GM12878 (cell line): ENCODE results near the gene RELL2. TPM values are rescaled to one million over a fixed set of nuclear protein-coding genes. Genes with fewer than 3 reads are reported as not detected.

Source experiments
- ATAC-seq: fragments of 200-7000 bp; cut with Tn5 transposase; 3 replicates; pipeline ENCODE4 v1.9.1; 2020; ENCODE audit warnings: mild to moderate bottlenecking, moderate library complexity
- BruUV-seq: library from RNA; stranded (reverse); fragments of 400-500 nt; replicated peaks from 2 replicates; lab custom pipeline; 2021; lab: Mats Ljungman, UMichigan
- CTCF ChIA-PET: fragments of 300-600 bp; sonication (Branson Sonifier 250); formaldehyde crosslinking; extraction: SDS; loops from one replicate; lab custom pipeline; 2021; ENCODE audit warnings: inconsistent platforms; lab: Yijun Ruan, JAX
- POLR2A ChIA-PET: fragments of 350-600 bp; formaldehyde crosslinking; extraction: SDS; loops from one replicate; lab custom pipeline; 2021; ENCODE audit warnings: inconsistent platforms; lab: Charles Lee
- RAD21 ChIA-PET: fragments of 300-600 bp; sonication (Branson Sonifier 250); formaldehyde crosslinking; loops from one replicate; lab custom pipeline; 2023; ENCODE audit warnings: antibody characterized with exemption; ENCODE audit not compliant: unreplicated experiment; lab: Charles Lee
- SMC1A ChIA-PET: fragments of 300-600 bp; sonication (Branson Sonifier 250); formaldehyde crosslinking; loops from one replicate; lab custom pipeline; 2023; ENCODE audit not compliant: unreplicated experiment, uncharacterized antibody; lab: Charles Lee
- DNase-seq: peaks from one replicate; pipeline ENCODE4 v3.0.0-alpha.2; 2011; ENCODE audit warnings: low read depth, low spot score
- FAIRE-seq: peaks from 3 replicates; lab custom pipeline; 2011; peaks lifted over from hg19 to GRCh38; lab: Jason Lieb, UNC
- H2AFZ ChIP-seq: 2 replicates; pipeline ENCODE4 v1.6.0; 2011; ENCODE audit warnings: low read depth, low read length, control low read depth; ENCODE audit not compliant: control insufficient read depth
- H3K27ac ChIP-seq: 2 replicates; pipeline ENCODE4 v1.5.1; 2011; ENCODE audit warnings: control low read depth; ENCODE audit not compliant: control insufficient read depth, insufficient read depth
- H3K27me3 ChIP-seq, 2 experiments: replicated peaks in 1 of 2; 2 replicates each; pipeline versions ENCODE4 v1.6.0 to v1.6.1; 2011; ENCODE audit warnings: low read length in 1 of 2; ENCODE audit not compliant: control insufficient read depth in 2 of 2, insufficient read depth in 2 of 2
- H3K36me3 ChIP-seq, 2 experiments: 2 replicates each; pipeline ENCODE4 v1.5.1; 2011; ENCODE audit warnings: low read length in 1 of 2; ENCODE audit not compliant: control insufficient read depth in 2 of 2, insufficient read depth in 2 of 2
- H3K4me1 ChIP-seq: 2 replicates; pipeline ENCODE4 v1.6.1; 2011; ENCODE audit warnings: mild to moderate bottlenecking, low read length, moderate library complexity, mixed read lengths; ENCODE audit not compliant: control insufficient read depth, insufficient read depth
- H3K4me2 ChIP-seq: 2 replicates; pipeline ENCODE4 v1.6.0; 2011; ENCODE audit warnings: control low read depth; ENCODE audit not compliant: control insufficient read depth, insufficient read depth
- H3K4me3 ChIP-seq: fragments of 200-600 bp; sonication (generic); 2 replicates; pipeline ENCODE4 v1.5.1; 2016
- H3K79me2 ChIP-seq: 2 replicates; pipeline ENCODE4 v1.6.0; 2011; ENCODE audit warnings: low read length; ENCODE audit not compliant: control insufficient read depth, insufficient read depth
- H3K9ac ChIP-seq: 2 replicates; pipeline ENCODE4 v1.8.0; 2011; ENCODE audit warnings: low read length, control low read depth, mixed read lengths; ENCODE audit not compliant: control insufficient read depth, insufficient read depth
- H3K9me3 ChIP-seq: replicated peaks from 3 replicates; pipeline ENCODE4 v1.5.1; 2011; ENCODE audit warnings: mild to moderate bottlenecking, low read length; ENCODE audit not compliant: control insufficient read depth, insufficient read depth
- H4K20me1 ChIP-seq: 2 replicates; pipeline ENCODE4 v1.6.0; 2011; ENCODE audit not compliant: control insufficient read depth, insufficient read depth
- FOXM1 ChIP-seq: IDR thresholded peaks from 2 replicates; pipeline ENCODE4 v1.6.1; 2012; ENCODE audit warnings: low read depth, mild to moderate bottlenecking, inconsistent platforms, low read length, moderate library complexity
- MYB ChIP-seq: fragments of 150-350 bp; IDR thresholded peaks from 2 replicates; pipeline ENCODE4 v1.6.1; 2014; ENCODE audit warnings: mild to moderate bottlenecking, low read depth, low read length, borderline replicate concordance
- PKNOX1 ChIP-seq: fragments of 450-650 bp; IDR thresholded peaks from 2 replicates; pipeline ENCODE4 v1.6.1; 2016; ENCODE audit warnings: mild to moderate bottlenecking
- POLR2A ChIP-seq: IDR thresholded peaks from 2 replicates; pipeline ENCODE4 v1.6.1; 2011; ENCODE audit warnings: low read depth, mild to moderate bottlenecking, low read length
- POU2F2 ChIP-seq: IDR thresholded peaks from 3 replicates; pipeline ENCODE4 v1.6.1; 2011; ENCODE audit warnings: low read depth, mild to moderate bottlenecking, low read length, borderline replicate concordance
- RB1 ChIP-seq: fragments of 450-650 bp; formaldehyde crosslinking; IDR thresholded peaks from 2 replicates; pipeline ENCODE4 v1.6.1; 2017; ENCODE audit warnings: mild to moderate bottlenecking, borderline replicate concordance
- SMAD5 ChIP-seq: IDR thresholded peaks from 2 replicates; pipeline ENCODE4 v1.6.1; 2016; ENCODE audit warnings: antibody characterized with exemption, low read depth
- WRNIP1 ChIP-seq: IDR thresholded peaks from 2 replicates; pipeline ENCODE4 v1.6.1; 2011; ENCODE audit warnings: low read depth, low read length, improper control_type of control experiment, borderline replicate concordance
- YBX1 ChIP-seq: fragments of 450-650 bp; IDR thresholded peaks from 2 replicates; pipeline ENCODE4 v1.6.1; 2016; ENCODE audit warnings: antibody characterized with exemption
- WGBS: methylation state at CpG from one replicate; pipeline ENCODE4 v1.1.6; 2016; ENCODE audit warnings: low lambda C conversion rate; ENCODE audit not compliant: insufficient replicate concordance, insufficient coverage; ENCODE audit errors: missing lambda C conversion rate; 5-methylcytosine and 5-hydroxymethylcytosine counted together
- in situ Hi-C: fragments of 300-500 bp; cut with MboI; formaldehyde crosslinking; loops from 9 replicates; pipeline ENCODE4 v1.14.3; 2018; ENCODE audit warnings: mixed read lengths
- intact Hi-C: fragments of 100-400 bp; cut with micrococcal nuclease; formaldehyde crosslinking; loops from one replicate; pipeline ENCODE4 v1.14.2; 2022; ENCODE audit not compliant: unreplicated experiment
- polyA plus RNA-seq, 11 experiments: library from polyadenylated mRNA; depleted of rRNA in 4 of 11; unstranded in 6 of 11; stranded (reverse) in 5 of 11; fragments of >200 nt; fragmentation: Nextera tagmentation in 4 of 11; fragmentation: Illumina TruSeq in 1 of 11; extraction: Ambion mirVana in 4 of 11; extraction: Trizol in 1 of 11; gene quantifications; 1 replicate in 1 of 11; 2 replicates in 10 of 11; pipeline versions ENCODE4 v1.2.1 to v1.2.3, GENCODE V29; 2011 to 2016; ENCODE audit warnings: inconsistent platforms in 2 of 11, missing spikeins in 2 of 11, low read depth in 1 of 11
- total RNA-seq, 4 experiments: library from RNA; depleted of rRNA in 3 of 4; stranded (reverse); fragments of >200 nt in 3 of 4; fragmentation: Illumina TruSeq in 1 of 4; extraction: Trizol in 1 of 4; gene quantifications; 2 replicates each; pipeline versions ENCODE4 v1.2.1 to v1.2.3, GENCODE V29; 2013 to 2021
- TF ChIP-seq, protein P1 (sequence below): fragments of 450-650 bp; IDR thresholded peaks from 2 replicates; pipeline ENCODE4 v1.6.1; 2017; ENCODE audit warnings: antibody characterized with exemption, mild to moderate bottlenecking, moderate library complexity
- TF ChIP-seq, protein P2 (sequence below): fragments of 450-650 bp; IDR thresholded peaks from 2 replicates; pipeline ENCODE4 v1.6.1; 2017; ENCODE audit warnings: mild to moderate bottlenecking, low read depth, inconsistent platforms; ENCODE audit not compliant: poor library complexity, severe bottlenecking
- TF ChIP-seq, protein P3 (sequence below): fragments of 450-650 bp; formaldehyde crosslinking; IDR thresholded peaks from 2 replicates; pipeline ENCODE4 v1.5.0; 2022; ENCODE audit warnings: mild to moderate bottlenecking, missing genetic modification characterization

RELL2 gene
- total and polyA plus RNA-seq, 10 of the 15 experiments (the other 5 are each of a cell fraction or from before 2014, with no cell fraction given) = 0.23 to 21.4 (median 7.1) TPM

GRCh38 chr5:141672841-141673813, 36.3 kb downstream of the RELL2 start (continued):
- TF ChIP-seq, protein P1, sequence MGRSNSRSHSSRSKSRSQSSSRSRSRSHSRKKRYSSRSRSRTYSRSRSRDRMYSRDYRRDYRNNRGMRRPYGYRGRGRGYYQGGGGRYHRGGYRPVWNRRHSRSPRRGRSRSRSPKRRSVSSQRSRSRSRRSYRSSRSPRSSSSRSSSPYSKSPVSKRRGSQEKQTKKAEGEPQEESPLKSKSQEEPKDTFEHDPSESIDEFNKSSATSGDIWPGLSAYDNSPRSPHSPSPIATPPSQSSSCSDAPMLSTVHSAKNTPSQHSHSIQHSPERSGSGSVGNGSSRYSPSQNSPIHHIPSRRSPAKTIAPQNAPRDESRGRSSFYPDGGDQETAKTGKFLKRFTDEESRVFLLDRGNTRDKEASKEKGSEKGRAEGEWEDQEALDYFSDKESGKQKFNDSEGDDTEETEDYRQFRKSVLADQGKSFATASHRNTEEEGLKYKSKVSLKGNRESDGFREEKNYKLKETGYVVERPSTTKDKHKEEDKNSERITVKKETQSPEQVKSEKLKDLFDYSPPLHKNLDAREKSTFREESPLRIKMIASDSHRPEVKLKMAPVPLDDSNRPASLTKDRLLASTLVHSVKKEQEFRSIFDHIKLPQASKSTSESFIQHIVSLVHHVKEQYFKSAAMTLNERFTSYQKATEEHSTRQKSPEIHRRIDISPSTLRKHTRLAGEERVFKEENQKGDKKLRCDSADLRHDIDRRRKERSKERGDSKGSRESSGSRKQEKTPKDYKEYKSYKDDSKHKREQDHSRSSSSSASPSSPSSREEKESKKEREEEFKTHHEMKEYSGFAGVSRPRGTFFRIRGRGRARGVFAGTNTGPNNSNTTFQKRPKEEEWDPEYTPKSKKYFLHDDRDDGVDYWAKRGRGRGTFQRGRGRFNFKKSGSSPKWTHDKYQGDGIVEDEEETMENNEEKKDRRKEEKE = no peak
- no peak for TF ChIP-seq FOXM1

- Histone ChIP-seq H3K4me2 (no peak overlapping the region), H3K27ac (no peak overlapping the region), H3K4me1 (no peaks in the 10 kb centered on the region), H3K27me3 (no peaks in the 10 kb centered on the region; a peak in 2 of 4 replicates), H3K79me2 (no peaks in the 10 kb centered on the region), H3K4me3 (no peak overlapping the region), H4K20me1 (no peaks in the 10 kb centered on the region), H3K36me3 (no peaks in the 10 kb centered on the region), H3K9ac (no peak overlapping the region), H2AFZ (no peak overlapping the region), H3K9me3 (no peaks in the 10 kb centered on the region)
- DNase-seq = no peak
- RAD21 ChIA-PET = no interaction called here
- POLR2A ChIA-PET = no interaction called here
- FAIRE-seq = no peak
- no peak for ATAC-seq
- intact Hi-C loops (no loop called here), in situ Hi-C loops (loop anchor here (10.0 kb wide), 1 partner anchor 460 kb away; no protein-coding TSS in a partner anchor)
- SMC1A ChIA-PET = no interaction called here
- CTCF ChIA-PET = no interaction called here
- WGBS = 32% methylated on average over 5 of the region's 5 CpGs
- no TSS peak for BruUV-seq
- TF ChIP-seq SMAD5 = no peak
- TF ChIP-seq PKNOX1 = no peak
- TF ChIP-seq RB1 = no peak
- TF ChIP-seq POLR2A = no peak
- TF ChIP-seq YBX1 = no peak
- TF ChIP-seq MYB = no peak
- TF ChIP-seq POU2F2 = no peak
- TF ChIP-seq, protein P2, sequence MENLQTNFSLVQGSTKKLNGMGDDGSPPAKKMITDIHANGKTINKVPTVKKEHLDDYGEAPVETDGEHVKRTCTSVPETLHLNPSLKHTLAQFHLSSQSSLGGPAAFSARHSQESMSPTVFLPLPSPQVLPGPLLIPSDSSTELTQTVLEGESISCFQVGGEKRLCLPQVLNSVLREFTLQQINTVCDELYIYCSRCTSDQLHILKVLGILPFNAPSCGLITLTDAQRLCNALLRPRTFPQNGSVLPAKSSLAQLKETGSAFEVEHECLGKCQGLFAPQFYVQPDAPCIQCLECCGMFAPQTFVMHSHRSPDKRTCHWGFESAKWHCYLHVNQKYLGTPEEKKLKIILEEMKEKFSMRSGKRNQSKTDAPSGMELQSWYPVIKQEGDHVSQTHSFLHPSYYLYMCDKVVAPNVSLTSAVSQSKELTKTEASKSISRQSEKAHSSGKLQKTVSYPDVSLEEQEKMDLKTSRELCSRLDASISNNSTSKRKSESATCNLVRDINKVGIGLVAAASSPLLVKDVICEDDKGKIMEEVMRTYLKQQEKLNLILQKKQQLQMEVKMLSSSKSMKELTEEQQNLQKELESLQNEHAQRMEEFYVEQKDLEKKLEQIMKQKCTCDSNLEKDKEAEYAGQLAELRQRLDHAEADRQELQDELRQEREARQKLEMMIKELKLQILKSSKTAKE = no peak
- TF ChIP-seq, protein P3, sequence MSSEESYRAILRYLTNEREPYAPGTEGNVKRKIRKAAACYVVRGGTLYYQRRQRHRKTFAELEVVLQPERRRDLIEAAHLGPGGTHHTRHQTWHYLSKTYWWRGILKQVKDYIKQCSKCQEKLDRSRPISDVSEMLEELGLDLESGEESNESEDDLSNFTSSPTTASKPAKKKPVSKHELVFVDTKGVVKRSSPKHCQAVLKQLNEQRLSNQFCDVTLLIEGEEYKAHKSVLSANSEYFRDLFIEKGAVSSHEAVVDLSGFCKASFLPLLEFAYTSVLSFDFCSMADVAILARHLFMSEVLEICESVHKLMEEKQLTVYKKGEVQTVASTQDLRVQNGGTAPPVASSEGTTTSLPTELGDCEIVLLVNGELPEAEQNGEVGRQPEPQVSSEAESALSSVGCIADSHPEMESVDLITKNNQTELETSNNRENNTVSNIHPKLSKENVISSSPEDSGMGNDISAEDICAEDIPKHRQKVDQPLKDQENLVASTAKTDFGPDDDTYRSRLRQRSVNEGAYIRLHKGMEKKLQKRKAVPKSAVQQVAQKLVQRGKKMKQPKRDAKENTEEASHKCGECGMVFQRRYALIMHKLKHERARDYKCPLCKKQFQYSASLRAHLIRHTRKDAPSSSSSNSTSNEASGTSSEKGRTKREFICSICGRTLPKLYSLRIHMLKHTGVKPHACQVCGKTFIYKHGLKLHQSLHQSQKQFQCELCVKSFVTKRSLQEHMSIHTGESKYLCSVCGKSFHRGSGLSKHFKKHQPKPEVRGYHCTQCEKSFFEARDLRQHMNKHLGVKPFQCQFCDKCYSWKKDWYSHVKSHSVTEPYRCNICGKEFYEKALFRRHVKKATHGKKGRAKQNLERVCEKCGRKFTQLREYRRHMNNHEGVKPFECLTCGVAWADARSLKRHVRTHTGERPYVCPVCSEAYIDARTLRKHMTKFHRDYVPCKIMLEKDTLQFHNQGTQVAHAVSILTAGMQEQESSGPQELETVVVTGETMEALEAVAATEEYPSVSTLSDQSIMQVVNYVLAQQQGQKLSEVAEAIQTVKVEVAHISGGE (CRISPR knock-in tag) = no peak
- no peak for TF ChIP-seq WRNIP1
These were observed 38.0 kb downstream of the RELL2 start for GRCh38 chr5:141674747-141675146.
